C4-2B (cell line): ENCODE measurements around the gene ANXA4.

Experiments used
- H3K27ac ChIP-seq: fragments of 450-650 bp; 2 replicates; pipeline ENCODE4 v1.5.1; 2017
- ZFX ChIP-seq: fragments of 450-650 bp; IDR thresholded peaks from 2 replicates; pipeline ENCODE4 v1.6.1; 2017
- TF ChIP-seq, protein P1 (sequence below): fragments of 450-650 bp; conservative IDR thresholded peaks from 2 replicates; pipeline ENCODE4 v1.5.1; 2017; ENCODE audit warnings: mild to moderate bottlenecking

Gene ANXA4

DNA sequence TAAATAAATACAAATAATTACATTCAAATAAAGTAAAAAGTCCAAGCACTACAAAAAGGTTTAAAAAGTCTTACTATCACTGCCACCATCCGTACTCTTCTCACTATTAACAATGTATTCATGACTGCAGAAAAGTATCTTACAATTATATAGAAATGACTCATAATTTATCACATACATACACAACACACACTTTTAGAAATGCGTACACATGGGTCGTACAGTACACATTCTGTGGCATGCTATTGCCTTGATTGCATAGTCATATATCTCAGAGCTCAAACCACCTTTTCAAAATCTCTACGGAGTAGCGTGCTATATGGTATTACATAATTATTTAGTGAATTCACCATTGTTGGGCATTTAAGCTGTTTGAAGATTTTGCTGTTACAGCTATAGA is 41.6 kb upstream of the ANXA4 start:
- TF ChIP-seq, protein P1, sequence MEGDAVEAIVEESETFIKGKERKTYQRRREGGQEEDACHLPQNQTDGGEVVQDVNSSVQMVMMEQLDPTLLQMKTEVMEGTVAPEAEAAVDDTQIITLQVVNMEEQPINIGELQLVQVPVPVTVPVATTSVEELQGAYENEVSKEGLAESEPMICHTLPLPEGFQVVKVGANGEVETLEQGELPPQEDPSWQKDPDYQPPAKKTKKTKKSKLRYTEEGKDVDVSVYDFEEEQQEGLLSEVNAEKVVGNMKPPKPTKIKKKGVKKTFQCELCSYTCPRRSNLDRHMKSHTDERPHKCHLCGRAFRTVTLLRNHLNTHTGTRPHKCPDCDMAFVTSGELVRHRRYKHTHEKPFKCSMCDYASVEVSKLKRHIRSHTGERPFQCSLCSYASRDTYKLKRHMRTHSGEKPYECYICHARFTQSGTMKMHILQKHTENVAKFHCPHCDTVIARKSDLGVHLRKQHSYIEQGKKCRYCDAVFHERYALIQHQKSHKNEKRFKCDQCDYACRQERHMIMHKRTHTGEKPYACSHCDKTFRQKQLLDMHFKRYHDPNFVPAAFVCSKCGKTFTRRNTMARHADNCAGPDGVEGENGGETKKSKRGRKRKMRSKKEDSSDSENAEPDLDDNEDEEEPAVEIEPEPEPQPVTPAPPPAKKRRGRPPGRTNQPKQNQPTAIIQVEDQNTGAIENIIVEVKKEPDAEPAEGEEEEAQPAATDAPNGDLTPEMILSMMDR, result no peak
- TF ChIP-seq ZFX, result no peak
- H3K27ac ChIP-seq, result no peak overlapping the region

GRCh38 chr2:69701100-69701945 is 40.6 kb upstream of the ANXA4 start:
- TF ChIP-seq, protein P1, result no peak
- TF ChIP-seq ZFX, result no peak
- H3K27ac ChIP-seq, result no peak overlapping the region

DNA sequence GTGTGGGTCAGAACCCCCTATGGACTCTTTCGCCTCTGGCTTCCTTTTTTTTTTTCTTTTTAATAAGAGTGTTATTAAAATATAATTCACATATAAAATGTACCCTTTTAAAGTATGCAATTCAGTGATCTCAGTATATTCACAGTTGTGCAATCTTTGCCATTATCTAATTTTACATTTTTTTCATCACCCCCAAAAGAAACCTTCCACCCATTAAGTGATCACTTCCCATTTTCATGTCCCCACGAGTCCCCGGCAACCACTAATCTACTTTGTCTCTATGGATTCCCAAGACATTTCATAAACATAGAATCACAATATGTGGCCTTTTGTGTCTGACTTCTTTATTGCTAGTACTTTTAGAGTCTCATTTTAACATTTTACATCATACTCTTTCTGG is 38.7 kb upstream of the ANXA4 start:
- H3K27ac ChIP-seq, result no peak overlapping the region
- no peak for TF ChIP-seq ZFX
- TF ChIP-seq, protein P1, result no peak

DNA sequence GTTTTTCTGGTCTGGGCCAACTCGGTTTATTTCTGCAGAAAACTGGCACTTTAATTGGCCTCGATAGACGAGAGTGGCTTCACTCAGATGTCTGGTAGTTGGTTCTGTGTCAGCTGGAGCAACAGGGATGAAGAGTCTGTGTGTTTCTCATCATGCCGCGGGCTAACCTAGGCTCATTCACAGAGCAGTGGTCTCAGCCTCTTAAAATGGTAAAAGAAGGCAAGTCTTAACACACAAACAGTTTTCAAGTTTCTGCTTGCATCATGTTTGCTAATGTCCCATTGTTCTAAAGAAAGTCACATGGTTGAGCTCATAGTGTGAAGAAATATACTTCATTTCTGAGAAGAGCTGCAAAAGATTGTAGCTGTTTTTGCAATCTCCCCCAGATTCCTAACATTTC is 37.5 kb upstream of the ANXA4 start:
- no peak overlapping the region for H3K27ac ChIP-seq
- TF ChIP-seq, protein P1, result no peak
- no peak for TF ChIP-seq ZFX

- no peak overlapping the region for H3K27ac ChIP-seq
- TF ChIP-seq, protein P1, result no peak
Measured at GRCh38 chr2:69709290-69709689, 32.6 kb upstream of the ANXA4 start.

- H3K27ac ChIP-seq, result no peak overlapping the region
- TF ChIP-seq, protein P1, result no peak
- TF ChIP-seq ZFX, result no peak
Measured at GRCh38 chr2:69711971-69712370, 30.0 kb upstream of the ANXA4 start.

- H3K27ac ChIP-seq, result no peak overlapping the region
- TF ChIP-seq, protein P1, result no peak
- no peak for TF ChIP-seq ZFX
Measured at GRCh38 chr2:69714024-69714423, 27.9 kb upstream of the ANXA4 start.
